HS-27A (cell line): Measurements from ENCODE around the gene GLI3.

Experiments
- DNase-seq: peaks from one replicate; pipeline ENCODE4 v3.0.0-alpha.2; 2012; ENCODE audit warnings: low read depth, missing footprints

The GLI3 gene

GRCh38 chr7:42236266-42236975 lies 588 bp downstream of the GLI3 start:
- no peak for DNase-seq

DNA sequence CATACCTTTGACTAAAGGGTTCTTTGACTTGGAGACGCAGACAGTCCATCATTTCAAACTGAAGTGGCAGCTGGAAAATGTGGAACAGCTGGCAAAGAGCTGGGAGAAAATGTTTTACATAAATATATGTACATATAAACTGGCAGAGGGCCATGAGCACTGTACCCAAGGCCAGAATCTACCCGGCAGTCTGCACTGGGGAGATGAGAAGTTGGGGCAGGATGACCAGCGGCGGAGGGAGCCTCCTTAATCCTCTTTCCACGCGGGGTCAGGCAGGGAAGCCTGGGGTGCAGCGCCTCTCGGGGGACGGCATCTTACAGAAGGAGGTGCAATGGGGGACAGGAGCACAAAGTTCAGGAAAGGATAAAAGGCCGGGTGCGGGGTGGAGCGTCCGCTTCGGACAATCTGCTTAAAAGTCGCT lies 1.3 kb downstream of the GLI3 start:
- DNase-seq, result no peak

DNA sequence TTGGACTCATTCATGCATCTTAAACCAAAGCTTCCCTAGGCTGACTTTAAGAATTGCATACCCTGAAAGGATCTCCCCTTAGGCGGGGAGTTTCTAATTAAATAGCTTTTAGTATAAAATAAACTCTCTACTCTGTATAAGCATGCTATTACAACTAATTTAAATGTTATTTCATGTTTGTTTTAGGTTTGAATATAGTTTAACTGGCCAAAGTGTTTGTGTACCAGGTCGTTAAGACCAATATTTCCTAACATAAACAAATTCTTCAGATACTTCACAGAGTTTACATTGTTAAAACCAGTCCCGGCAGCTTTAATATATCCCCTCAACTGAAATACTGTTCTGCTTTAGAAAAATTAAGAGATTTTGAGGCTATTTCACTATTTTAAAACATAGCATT lies 2.3 kb downstream of the GLI3 start:
- DNase-seq, result no peak

DNA sequence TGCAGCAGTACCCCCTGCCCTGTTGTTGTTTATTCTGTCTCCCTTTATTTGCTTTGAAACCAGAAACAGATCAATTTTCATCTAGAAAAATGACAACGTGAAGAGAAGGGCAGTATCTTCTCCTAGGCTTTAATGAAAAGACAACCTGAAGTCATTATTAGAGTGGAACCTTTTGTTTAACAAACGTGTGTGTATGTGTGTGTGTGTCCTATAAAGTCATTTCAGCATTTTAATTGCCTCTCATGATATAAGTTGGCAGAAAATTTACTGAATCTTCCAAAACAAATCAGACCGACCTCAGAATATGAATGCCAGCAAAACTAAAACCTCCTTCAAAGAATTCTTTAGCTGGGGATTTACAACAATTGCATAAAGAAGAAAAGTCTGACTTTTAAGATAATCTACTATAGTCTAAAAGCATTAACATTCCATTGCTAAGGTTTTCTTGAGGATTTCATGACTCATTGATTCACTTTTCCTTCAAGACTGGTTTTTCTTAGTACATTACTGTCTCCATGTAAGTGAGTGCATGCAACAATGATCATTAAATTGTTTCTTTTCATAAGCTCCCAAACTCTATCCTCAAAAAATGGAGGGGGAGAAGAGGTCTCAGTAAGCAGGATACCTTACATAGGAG lies 3.2 kb downstream of the GLI3 start:
- no peak for DNase-seq

GRCh38 chr7:42233171-42233570 lies 3.8 kb downstream of the GLI3 start:
- DNase-seq, result no peak

DNA sequence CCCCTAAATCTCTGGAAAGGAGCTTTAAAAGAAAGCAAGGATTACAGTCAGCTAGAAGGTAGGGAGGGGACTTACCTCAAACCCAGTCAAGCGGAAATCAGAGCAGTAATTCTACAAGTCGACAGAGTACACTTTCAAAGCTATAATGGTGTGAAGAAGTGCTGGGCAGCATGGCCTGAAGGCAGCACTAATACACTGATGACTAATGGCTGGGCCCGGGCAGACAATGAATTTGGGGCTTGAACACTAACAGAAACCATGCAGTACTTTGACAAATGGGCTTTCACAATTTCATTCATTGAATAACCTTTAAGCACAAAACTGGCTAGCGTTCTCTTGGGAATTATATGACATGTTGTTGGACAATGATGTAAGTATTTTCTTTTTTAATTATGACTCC lies 4.7 kb downstream of the GLI3 start:
- no peak for DNase-seq

DNA sequence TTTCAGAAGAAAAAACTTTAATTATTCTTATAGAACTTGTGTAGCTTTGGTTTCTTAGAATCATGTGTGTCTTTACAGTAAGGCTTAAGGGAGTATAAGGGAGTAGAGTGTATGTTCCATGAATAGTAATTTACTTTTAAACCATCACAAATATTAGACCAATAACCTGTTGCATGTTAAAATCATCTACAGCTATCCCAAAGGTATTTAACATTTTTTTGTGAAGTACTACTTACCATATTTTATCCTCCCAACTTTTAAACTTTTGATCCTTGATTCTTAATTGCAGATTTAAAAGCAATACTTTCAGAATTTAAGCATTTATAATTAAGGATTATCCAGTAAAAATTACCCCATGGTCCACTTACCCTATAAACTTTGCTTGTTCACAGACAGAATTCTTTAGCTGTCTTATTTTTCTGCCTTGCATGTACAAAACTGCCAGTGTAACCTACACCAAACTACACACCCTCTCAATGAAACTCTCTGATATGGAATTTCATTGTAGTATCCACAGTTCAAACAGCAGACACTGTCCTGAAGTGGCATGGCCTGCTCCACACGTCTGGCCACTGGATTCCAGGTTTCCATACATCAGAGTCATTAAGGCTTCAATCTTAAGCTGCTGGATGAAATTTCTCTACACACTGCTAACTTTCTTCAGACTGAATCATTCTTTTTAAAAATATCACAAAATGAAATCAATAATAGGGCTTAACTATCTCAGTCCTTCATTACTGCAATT lies 5.8 kb downstream of the GLI3 start:
- DNase-seq, result no peak

DNA sequence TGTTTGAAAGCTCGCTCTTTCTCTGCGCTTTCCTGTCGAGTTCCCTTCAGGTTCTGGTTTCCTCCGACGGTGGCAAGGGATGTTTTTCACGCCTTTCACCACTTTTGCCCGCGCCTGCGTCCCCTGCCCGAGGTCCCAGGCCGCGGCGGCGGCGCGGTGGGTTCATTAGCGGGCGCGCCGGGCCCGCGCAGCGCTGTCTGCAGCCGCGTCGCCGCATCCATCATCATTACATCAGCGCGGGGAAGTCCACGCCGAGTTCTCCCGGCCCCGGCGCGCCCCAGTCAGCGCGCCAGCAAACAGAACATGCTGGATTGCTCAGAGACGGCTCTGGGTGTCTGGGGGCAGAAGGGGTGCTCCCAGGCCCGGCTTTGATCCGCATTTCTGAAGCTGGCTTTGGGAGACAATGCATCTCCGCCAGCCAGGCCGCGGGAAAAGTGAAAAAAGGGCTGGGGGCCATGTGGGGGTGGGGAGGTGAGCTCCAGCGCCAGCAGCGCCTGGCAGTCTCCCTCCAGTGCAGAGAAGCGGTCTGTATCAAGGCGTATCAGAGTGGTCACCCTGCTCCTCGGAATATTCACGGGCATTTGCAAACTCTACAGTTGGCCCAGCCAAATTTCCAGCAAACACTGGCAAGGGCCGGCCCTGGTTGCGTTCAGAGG lies 8.9 kb downstream of the GLI3 start:
- DNase-seq, result no peak

DNA sequence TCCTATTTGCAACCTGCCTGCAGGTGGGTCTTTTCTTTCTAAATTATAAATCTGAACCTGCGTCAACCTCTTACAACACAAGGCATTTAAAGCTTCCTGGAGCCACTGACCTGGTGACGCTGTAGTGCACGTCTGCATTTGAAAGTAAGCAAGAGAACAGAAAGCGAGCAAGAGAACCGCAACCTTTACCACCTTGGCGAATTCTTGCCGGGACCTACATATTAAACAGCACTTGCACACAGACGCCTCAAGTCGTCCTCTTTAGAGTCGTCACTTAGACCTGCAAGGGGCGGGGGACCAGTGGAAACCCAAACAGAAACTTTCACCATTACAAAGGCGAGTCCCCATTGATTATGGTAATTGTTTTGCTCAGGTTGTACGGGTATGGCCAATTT lies 9.5 kb downstream of the GLI3 start:
- no peak for DNase-seq

GRCh38 chr7:42227021-42227420 lies 10.0 kb downstream of the GLI3 start:
- DNase-seq, result no peak

GRCh38 chr7:42226354-42226941 lies 10.6 kb downstream of the GLI3 start:
- no peak for DNase-seq

- no peak for DNase-seq
Measured at GRCh38 chr7:42224391-42225003, 12.5 kb downstream of the GLI3 start.

GRCh38 chr7:42222891-42223290 lies 14.1 kb downstream of the GLI3 start:
- DNase-seq, result no peak

DNA sequence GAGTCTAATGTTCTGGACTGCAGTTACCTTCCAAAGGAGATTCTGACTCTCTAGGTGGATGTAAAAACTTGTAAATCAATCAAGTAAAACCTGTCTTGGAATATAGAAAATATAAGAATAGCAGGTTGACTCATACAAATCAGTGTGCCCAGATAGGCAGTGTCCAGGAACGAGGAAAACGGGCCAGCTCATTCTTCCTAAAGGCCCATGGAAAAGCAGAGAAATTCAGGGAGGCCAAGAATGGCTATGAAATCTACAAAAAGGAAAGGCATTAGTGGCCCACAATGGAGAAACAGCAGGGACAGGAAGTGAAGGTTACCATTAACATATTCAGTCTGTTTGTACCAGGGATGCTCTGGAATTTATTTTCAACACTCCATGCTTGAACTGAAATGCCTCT lies 14.9 kb downstream of the GLI3 start:
- no peak for DNase-seq

DNA sequence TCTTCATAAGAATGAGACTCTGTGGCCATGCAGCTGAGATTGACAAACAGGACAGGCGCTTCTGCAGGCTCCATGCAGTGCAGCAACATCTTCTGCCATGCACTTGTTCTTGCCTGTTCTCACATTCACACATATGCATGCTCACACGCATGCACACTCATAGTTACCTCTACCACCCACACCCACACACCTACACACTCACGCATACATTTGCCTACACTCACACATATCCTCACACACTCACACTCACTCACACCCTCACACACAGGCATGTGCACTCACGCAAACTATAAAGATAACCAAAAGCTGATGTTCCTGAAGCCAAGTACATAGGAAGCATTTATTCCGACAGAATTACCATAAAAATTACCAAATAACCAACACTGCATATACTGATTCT lies 15.7 kb downstream of the GLI3 start:
- no peak for DNase-seq

- no peak for DNase-seq
Measured at GRCh38 chr7:42219447-42219846, 17.6 kb downstream of the GLI3 start.

- no peak for DNase-seq
Measured at GRCh38 chr7:42218248-42218647, 18.8 kb downstream of the GLI3 start.

GRCh38 chr7:42217548-42217947 lies 19.5 kb downstream of the GLI3 start:
- DNase-seq, result no peak

DNA sequence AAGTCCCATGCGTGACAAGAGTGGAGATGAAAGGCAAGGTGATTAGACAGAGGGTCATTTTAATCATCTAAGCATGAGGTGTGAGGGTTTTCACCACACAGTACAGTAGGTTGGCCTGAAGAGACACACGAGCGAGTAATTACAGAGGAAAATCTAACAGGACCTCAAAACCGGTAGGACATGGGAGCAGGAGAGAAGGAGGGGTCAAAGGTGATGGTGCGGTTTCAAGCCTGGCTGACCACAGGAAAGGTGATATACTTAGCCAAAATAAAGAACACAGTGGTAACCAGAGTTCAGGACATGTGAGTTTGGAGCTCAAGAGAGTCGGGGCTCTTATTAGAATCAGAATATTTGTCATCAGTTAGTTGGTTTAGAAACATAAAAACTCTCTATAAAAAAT lies 20.0 kb downstream of the GLI3 start:
- no peak for DNase-seq

DNA sequence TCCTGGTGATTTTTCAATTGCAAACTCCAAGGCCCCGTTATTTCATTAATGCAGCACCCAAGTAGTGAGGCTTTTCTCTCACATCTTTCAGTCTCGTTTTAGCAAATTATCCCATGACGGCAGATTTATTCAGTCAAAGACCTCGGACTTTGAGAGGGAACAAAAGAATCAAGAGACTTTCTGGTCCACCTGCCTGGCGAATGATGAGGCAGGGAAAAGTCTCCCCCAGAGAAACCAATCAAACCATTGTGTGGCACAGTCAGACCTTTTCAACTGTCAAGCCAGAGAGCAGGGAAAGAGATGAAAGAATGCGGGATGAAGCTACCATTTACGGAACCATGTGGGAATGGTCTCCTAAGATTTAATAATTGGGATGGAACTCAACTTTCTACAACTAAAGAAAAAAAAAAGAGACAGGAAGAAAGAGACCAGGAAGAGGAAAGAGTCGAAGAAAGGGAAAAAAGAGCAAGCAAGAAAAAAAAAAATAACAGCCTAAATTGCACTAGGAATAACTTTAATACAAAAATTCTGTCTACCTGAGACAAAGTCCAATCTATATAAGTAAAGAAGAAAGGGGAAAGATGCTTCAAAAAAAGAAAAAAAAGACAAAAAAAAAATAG lies 22.8 kb downstream of the GLI3 start:
- no peak for DNase-seq

DNA sequence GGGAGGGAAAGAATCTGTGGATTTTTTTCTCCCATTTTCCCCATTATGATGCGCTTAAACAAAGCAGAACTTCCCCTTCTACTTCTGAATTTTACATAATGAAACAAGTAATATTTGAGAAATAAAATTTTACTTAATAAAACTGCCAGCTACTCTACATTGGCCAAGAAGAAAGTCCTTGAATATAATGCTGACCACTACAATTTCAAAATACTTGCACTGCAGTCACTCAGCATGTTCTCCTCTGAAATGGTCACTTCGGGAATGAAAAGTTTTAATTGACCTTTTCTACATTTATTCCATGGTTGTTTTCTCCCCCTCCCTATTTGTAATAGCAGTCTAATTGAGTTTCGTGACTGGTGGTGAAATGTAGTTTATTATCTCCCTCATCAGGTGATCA lies 23.9 kb downstream of the GLI3 start:
- no peak for DNase-seq
